Daoy (cell line): ENCODE results near the gene PPM1M. TPM values are rescaled to one million over a fixed set of nuclear protein-coding genes. Genes with fewer than 3 reads are reported as not detected.

ENCODE experiments used
- DNase-seq: peaks from one replicate; pipeline ENCODE4 v3.0.0-alpha.2; 2015; ENCODE audit warnings: low read depth
- total RNA-seq: library from RNA; depleted of rRNA; stranded (reverse); fragments of >200 nt; shearing (Covaris generic); gene quantifications from 2 replicates; pipeline ENCODE4 v1.2.3, GENCODE V29; 2014; rRNA removed

The PPM1M gene
- total RNA-seq, 1 experiment from 2014 or later: 6.6 TPM

DNA sequence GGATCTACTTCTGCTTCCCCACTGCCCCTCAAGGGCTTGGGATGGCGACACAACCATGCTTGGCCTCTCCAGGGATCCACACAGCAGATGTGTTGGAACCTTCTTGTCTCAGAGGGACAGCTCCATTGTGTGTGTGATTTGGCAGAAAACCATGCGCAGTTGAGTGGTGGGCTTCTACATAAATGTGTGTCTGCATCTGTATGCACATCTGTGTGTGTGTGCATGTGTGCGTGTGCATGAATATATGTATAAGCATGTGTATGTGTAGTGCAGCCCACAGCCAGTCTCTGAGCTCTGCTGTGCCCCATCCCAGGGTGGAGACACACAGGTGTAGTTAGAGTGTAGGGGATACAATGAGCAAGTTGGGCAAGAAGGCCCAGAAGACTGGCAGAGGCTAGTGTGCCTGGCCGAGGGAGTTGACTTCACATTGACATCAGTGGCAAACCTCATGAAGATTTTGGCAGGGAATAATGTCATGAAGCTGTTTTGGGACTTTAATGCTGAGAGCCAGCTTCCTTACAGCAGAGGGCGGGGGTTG is 50.2 kb downstream of the PPM1M start:
- DNase-seq: no peak

DNA sequence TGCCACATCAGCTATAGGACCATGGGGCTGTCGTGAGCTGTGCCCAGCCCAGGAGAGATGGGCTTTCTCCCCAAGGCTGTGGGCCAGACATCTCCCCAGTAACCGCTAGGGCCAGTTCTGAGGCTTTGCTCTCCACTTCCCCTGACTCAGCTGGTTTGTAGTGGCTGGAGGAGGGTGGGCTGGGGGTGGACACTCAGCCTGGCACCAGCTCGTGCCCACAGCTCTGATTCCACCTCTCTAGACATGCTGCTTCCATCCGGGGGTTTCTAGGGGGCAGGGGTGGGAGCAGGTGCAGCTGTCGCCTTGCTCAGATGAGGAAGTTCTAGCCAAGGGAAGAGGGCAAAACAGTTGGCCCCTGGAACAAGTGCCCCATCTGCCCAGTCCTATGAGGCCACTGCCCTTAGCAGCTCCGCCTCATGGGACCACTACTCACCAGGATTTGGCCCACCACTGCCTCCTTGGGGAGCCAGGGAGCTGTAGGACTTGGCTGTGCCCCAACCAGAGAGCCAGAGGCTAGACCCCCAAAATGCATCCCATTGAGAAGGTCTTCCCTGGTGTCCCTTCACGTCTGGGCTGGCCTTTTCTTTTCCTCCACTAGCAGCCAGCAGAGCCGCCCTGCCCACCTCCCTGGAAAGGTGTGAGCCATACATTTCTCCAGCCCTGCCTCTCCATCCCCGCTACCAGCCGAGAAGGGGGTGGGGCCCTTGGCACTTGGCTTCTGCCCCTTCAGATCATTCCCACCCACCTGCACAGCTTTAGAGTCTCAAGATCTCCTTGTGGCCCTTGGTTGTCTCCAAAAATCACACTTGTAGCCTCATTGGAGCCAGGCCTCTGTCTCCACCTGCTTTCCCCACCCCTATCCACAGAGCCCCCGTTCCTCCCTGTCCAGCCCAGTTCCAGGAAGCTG is 51.9 kb downstream of the PPM1M start:
- DNase-seq: no peak

DNA sequence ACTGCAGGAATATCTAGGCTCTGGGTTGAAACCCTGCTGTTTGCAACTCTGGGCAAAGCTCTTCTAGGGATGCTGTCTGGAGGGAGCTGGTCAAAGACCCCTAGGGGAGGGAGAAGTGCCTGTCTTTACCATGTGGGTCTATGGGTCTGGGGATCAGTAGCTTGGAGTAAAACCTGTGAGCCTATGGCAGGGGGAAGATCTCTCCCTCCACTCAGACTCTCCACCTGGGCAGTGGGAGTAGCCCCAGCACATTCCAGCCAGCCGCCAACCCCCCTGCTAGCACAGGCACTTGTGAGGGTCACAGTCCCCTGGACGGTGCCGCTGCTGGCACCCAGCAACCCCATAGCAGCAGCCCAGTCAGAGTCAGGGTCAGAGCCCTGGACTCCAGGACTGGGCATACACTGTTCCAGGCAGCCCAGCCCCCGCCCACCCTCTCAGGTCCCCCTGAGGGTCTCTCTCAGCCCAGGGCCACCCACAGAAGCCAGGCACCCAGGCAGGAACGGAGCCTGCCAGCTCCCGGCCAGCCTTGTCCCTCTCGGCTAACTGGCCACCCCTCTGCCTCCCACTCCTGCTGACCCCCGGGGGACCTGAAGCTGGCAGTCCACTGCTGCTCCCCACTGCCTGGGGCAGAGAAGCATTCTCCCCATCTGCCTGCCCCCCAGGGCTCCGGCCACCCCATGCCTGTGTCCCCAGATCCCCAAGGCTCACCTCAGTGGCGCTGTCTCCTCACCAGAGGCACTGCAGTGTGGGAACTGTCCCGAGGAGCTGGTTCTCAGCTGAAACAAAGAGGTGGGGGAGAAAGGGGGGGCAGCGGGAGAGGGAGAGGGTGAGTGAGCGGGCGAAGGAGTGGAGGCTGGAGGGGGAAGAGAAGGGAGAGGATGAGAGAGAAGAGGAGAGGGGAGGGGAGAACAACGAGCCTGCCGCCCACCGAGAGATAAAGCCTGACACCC is 52.9 kb downstream of the PPM1M start:
- DNase-seq: no peak

DNA sequence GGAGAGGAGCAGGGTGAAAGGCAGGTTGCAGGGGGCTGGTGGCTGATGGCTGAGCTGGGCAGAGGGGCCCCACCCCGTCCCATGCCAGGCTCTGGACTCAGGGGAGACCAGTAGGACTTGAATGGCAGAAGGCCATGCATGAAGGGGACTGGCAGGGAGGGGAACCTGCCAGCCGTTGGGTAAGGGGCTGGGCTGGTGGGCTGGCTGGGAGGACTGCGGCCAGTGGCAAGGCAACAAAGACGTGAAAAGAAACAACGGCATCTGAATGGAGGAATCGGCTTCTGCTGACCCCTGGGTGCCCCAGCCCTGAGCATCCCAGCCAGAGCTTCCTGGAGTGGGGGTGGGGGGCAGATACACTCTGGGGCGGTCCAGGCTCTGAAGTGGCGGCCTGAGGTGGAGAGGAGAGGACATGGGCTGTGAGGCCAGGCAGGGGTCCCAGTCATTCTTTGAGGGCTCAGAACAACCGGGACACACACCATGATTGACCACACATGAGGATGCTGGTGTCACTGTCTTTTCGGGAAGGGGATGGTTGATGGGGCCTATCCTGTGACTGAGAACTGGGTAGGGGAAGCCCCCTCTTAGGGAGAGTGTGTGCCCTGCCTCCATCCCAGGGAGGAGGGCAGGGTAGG is 53.8 kb downstream of the PPM1M start:
- DNase-seq: no peak

Other genes with a start within 250 kb of the PPM1M start
- 865 and 1,191 TPM in 2 replicates for gene RPL29, start 249.9 kb upstream of the PPM1M start, total RNA-seq
- gene DUSP7, start 189.2 kb upstream of the PPM1M start, total RNA-seq: 14.2 TPM in 2 replicates
- 6.0 and 8.6 TPM in 2 replicates for gene POC1A, start 91.3 kb upstream of the PPM1M start, total RNA-seq
- gene ALAS1, start 47.6 kb upstream of the PPM1M start, total RNA-seq: 35.5 and 50.2 TPM in 2 replicates
- not detected in 2 replicates for gene TLR9, start 20.1 kb upstream of the PPM1M start, total RNA-seq
- 103 and 109 TPM in 2 replicates for gene TWF2, start 6.6 kb upstream of the PPM1M start, total RNA-seq
- gene WDR82, start 32.9 kb downstream of the PPM1M start, total RNA-seq: 27.7 and 31.1 TPM in 2 replicates
- 5.3 and 5.7 TPM in 2 replicates for gene GLYCTK, start 42.1 kb downstream of the PPM1M start, total RNA-seq
- gene DNAH1, start 70.6 kb downstream of the PPM1M start, total RNA-seq: 0.74 and 1.8 TPM in 2 replicates
- gene BAP1, start 164.2 kb downstream of the PPM1M start, total RNA-seq: 38.2 and 47.8 TPM in 2 replicates
- gene PHF7, start 164.9 kb downstream of the PPM1M start, total RNA-seq: 8.6 and 12.4 TPM in 2 replicates
- gene SEMA3G, start 199.3 kb downstream of the PPM1M start, total RNA-seq: 0.34 TPM in 1 of 2 replicates, not detected in the other
- gene TNNC1, start 208.3 kb downstream of the PPM1M start, total RNA-seq: not detected in 2 replicates
- 18.7 and 19.0 TPM in 2 replicates for gene NISCH, start 209.8 kb downstream of the PPM1M start, total RNA-seq
- gene STAB1, start 249.6 kb downstream of the PPM1M start, total RNA-seq: not detected in 2 replicates